Measurements from ENCODE around the gene ZNF460.

Gene ZNF460

DNA sequence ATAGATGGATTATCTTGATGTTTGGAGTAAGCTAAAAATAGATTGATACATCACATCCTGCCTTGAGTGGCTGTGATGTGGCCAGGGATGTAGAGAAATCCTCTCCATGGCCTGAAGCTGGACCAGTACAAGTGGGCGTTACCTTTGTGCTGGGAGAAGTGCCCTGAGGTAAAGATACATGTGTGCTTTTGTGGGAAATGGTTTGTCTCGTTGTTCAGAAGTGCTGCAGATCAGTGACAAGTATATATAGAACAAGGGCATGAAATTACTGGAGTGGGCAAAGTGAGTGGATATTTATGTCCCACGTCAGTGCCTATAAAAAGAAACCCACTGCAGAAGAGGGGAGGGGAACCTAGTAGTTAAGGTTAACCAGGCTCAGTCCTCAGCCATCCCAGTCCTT lies 58.6 kb downstream of the ZNF460 start:
- no peak overlapping the region for H3K4me3 ChIP-seq (ENCODE audit: low read depth in 1 of 2, low read length in 2 of 2)

DNA sequence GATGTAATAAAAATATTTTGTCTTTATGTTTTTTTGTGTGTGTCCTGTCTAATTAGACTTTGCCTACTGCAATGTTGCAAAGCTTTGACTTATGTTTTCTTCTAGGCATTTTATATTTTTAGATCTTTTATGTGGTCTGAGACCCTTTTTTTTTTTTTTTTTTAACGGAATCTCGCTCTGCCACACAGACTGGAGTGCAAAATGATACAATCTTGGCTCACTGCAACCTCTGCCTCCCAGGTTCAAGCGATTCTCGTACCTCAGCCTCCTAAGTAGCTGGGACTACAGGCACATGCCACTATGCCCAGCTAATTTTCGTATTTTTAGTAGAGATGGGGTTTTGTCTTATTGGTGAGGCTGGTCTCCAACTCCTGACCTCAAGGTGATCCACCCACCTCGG lies 62.3 kb downstream of the ZNF460 start:
- DNase-seq (no peak), ATAC-seq (ENCODE audit: insufficient read depth, low read depth) (no peak)
- Histone ChIP-seq H3K79me2 (ENCODE audit: insufficient read depth, low read length) (no peaks in the 10 kb centered on the region), H3K4me1 (ENCODE audit: insufficient read depth, low read length) (no peaks in the 10 kb centered on the region), H3K4me3 (ENCODE audit: low read depth in 1 of 2, low read length in 2 of 2) (no peak overlapping the region), H3K36me3 (ENCODE audit: insufficient read depth, low read length) (no peaks in the 10 kb centered on the region), H3K9me3 (ENCODE audit: insufficient read depth, low read length, severe bottlenecking) (no peaks in the 10 kb centered on the region), H3K27ac (ENCODE audit: low read length) (no peak overlapping the region), H3K27me3 (ENCODE audit: insufficient read depth, low read length, poor library complexity) (no peaks in the 10 kb centered on the region), H3K9ac (ENCODE audit: low read depth, low read length) (no peak overlapping the region), H3K4me2 (ENCODE audit: insufficient read depth, low read length) (no peak overlapping the region), H2AFZ (ENCODE audit: low read depth, low read length) (no peak overlapping the region), H4K20me1 (ENCODE audit: insufficient read depth, low read length) (no peaks in the 10 kb centered on the region)
- TF ChIP-seq, protein P1, sequence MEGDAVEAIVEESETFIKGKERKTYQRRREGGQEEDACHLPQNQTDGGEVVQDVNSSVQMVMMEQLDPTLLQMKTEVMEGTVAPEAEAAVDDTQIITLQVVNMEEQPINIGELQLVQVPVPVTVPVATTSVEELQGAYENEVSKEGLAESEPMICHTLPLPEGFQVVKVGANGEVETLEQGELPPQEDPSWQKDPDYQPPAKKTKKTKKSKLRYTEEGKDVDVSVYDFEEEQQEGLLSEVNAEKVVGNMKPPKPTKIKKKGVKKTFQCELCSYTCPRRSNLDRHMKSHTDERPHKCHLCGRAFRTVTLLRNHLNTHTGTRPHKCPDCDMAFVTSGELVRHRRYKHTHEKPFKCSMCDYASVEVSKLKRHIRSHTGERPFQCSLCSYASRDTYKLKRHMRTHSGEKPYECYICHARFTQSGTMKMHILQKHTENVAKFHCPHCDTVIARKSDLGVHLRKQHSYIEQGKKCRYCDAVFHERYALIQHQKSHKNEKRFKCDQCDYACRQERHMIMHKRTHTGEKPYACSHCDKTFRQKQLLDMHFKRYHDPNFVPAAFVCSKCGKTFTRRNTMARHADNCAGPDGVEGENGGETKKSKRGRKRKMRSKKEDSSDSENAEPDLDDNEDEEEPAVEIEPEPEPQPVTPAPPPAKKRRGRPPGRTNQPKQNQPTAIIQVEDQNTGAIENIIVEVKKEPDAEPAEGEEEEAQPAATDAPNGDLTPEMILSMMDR (IDR thresholded peaks at IDR 0.05; ENCODE audit: borderline replicate concordance, extremely low read depth, low read length, poor library complexity, severe bottlenecking) = no peak
- no peak for TF ChIP-seq EZH2 (IDR thresholded peaks at IDR 0.05; ENCODE audit: borderline replicate concordance, low read depth, low read length, severe bottlenecking)

More for the DNA sequence above, 58.6 kb downstream of the ZNF460 start:
- Histone ChIP-seq H3K9me3 (ENCODE audit: insufficient read depth, low read length, severe bottlenecking) (no peaks in the 10 kb centered on the region), H4K20me1 (ENCODE audit: insufficient read depth, low read length) (no peaks in the 10 kb centered on the region), H3K79me2 (ENCODE audit: insufficient read depth, low read length) (no peaks in the 10 kb centered on the region), H3K4me1 (ENCODE audit: insufficient read depth, low read length) (no peaks in the 10 kb centered on the region), H3K9ac (ENCODE audit: low read depth, low read length) (no peak overlapping the region), H3K36me3 (ENCODE audit: insufficient read depth, low read length) (no peaks in the 10 kb centered on the region), H3K27me3 (ENCODE audit: insufficient read depth, low read length, poor library complexity) (no peaks in the 10 kb centered on the region), H3K27ac (ENCODE audit: low read length) (no peak overlapping the region), H3K4me2 (ENCODE audit: insufficient read depth, low read length) (no peak overlapping the region), H2AFZ (ENCODE audit: low read depth, low read length) (no peak overlapping the region)
- TF ChIP-seq EZH2 (IDR thresholded peaks at IDR 0.05; ENCODE audit: borderline replicate concordance, low read depth, low read length, severe bottlenecking) = no peak
- TF ChIP-seq, protein P1 (IDR thresholded peaks at IDR 0.05; ENCODE audit: borderline replicate concordance, extremely low read depth, low read length, poor library complexity, severe bottlenecking) = no peak
- ATAC-seq (ENCODE audit: insufficient read depth, low read depth) = no peak
- DNase-seq = no peak
